ENCODE data around the gene MED25.

MED25 gene

DNA sequence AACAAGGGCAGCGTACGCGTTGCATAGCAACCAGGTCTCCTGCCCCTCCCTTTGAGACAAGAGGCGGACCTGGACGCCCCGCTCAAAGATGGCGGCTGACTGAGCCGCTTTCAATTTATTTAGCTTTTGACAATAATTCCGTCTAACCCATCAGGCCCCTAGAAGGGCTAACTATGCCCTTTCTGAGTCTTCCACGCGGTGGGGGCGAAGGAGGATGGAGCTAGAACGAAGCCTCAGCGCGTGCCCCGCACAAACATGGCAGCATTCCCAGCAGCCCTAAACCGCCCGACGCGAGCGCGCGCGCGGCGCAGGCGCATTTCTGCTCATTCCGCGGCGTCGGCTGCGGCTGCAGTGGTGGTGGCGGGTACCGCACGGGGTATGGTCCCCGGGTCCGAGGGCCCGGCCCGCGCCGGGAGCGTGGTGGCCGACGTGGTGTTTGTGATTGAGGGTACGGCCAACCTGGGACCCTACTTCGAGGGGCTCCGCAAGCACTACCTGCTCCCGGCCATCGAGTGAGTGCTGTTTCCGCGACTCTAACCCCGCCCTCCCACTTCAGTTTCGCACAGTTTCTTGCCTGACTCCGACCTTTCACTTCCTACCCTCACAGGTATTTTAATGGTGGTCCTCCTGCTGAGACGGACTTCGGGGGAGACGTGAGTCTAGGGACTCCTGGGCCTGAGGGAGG lies at the start of gene MED25:
Gene MED25 (plus strand): TSS at position 326 of the 685 bp plus-strand sequence. CDS start 53 bp downstream, at position 379.
- DNase-seq (ENCODE audit: low read depth), result peak; percentile 85

DNA sequence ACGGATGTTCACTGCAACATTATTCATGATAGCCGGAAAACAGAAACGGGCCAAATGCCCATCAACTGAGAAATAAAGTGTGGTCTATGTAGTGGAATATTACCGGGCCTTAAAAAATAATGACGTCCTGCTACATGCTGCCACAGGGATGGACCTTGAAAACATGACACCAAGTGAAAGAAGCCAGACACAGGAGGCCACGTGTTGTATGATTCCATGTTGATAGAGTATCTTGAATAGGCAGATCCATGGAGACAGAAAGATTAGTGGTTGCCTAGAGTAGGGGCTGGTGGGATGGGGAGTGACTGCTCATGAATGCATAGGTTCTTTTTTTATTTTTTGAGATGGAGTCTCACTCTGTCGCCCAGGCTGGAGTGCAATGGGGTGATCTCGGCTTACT lies 47.6 kb upstream of the MED25 start:
- no peak for DNase-seq (ENCODE audit: low read depth)

DNA sequence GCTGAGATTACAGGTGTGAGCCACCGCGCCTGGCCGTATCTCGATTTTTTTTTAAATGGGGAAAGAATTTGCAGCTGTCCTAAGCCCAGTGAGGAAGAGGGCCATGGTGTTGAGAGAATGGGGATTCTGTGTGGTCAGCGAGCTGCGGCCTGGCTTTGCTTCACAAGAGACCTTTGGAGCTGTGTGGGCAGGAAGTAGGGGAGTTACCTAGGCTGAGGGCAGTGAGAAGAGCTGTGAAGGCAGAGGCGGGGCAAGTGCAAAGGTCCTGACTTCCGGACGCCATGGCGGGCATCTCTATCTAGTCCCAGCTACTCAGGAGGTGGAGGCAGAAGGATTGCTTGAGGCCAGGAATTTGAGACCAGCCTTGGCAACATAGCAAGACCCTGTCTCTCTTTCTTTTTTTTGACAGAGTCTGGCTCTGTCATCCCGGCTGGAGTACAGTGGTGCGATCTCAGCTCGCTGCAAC lies 46.4 kb upstream of the MED25 start:
- DNase-seq (ENCODE audit: low read depth), result no peak

DNA sequence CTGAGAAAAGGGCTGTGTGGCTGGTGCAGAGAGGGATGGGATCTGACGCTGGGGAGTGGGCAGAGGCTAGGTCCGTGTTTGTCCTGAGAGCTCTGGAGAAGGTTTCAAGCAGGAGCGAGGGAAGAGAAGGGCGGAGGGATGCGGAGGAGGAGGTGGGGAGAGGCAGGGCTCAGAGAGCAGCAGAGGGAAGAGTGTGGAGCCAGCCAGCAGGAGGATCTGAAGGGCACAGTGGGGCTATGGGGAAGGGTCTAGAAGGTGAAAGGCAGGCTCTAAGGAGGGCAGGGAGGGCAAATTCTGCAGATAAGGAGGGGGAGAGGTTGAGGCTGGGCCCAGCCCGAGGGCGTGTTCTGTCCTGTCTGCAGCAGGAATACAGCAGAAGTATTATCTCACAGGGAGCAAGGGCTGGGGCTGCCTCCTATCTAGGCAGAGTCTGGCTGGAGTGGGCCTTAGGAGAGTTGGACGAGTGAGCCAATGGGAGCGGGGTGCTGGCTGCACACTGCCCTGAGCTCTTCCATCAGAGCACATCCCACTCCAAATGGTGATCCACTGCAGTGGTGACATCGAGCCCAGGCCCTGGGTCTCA lies 45.1 kb upstream of the MED25 start:
- DNase-seq (ENCODE audit: low read depth), result no peak

DNA sequence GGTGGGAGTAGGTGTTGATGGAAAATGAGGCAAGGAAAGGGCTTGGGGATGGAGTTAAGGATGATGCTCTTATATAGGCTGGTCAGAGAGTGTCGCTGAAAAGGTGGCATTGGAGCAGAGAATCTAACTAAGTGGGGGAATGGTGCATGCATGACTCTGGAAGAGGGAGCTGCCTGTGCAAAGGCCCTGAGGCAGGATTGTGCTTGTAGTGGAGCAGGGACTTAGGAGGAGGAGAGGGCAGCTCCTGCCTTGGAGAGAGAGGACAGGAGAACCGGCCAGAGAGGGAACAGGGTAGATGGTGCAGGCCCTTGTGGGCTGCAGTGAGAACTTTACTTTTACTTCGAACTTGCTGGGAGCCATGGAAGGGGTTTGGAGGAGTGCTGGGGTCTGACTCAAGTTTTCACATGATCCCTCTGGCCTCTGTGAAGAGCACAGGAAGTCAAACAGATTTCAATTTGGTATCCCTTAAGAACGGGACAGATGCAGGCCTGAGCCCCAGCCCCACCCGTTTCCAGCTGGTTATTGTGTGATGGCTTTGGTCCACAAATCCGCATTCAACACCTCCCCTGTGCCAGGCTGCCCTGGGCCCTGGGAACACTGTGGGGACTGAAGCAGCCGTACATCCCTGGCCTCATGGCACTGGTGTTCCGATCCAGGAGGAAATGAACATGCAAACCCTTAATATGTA lies 44.3 kb upstream of the MED25 start:
- DNase-seq (ENCODE audit: low read depth), result no peak

DNA sequence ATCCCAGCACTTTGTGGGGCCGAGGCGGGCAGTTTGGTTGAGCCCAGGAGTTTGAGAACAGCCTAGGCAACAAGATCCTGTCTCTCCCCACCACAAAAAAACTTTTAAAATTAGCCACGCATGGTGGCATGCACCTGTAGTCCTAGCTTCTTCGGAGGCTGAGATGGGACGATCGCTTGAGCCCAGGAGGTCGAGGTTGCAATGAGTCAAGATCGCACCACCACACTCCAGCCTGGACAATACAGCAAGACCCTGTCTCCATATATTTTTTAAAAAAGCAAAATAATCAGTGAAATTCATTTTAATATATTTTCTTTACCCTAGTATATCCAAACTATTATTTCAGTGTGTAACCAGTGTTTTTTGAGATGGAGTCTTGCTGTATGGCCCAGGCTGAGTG lies 43.1 kb upstream of the MED25 start:
- no peak for DNase-seq (ENCODE audit: low read depth)

DNA sequence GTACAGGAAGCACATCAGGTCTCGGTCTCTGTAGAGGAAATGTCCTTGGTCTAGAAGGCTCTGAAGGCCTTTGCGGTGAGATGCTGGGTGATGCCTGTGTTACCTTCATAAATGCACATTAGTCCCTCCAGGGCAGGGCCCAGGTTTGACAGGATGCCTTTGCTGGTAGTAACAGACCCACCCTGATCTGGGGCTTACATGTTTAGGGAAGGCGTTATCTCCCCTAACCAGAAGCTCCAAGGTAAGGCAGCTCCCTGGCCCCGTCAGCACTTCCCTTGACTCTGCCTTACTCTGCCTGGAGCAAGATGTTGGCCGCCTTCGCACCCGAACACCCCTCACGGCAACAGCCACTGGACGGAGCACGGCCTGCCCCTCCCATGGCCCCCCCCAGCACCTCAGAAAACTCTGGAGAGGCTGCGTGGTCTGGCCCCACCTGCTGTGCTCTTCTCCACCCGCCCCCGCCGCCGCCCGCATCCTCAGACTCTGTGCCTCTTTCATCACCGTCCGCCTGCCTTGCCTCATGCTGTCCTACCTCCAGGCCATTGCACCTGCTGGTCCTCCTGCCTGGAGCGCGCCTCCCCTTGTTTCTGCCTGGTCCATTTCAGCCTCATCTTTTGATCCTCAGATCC lies 42.2 kb upstream of the MED25 start:
- no peak for DNase-seq (ENCODE audit: low read depth)

DNA sequence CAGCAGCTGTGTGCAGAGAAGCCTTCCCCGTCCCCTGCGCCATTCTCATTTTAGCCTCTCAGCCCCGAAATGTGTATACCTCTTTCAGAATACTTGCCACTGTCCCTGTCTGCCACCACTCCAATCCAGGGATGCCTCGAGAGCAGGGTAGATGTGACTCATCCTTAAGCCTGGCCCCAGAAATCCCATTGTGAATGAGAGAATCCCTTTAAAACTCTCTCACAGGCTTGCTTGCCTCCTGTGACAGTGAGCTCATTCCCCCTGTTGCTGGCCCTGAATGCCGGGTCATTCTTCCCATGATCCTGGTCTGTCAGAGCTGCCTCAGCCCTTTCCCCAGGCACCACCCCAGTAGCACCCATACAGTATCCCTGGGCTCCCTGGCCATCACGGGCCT lies 41.7 kb upstream of the MED25 start:
- no peak for DNase-seq (ENCODE audit: low read depth)

DNA sequence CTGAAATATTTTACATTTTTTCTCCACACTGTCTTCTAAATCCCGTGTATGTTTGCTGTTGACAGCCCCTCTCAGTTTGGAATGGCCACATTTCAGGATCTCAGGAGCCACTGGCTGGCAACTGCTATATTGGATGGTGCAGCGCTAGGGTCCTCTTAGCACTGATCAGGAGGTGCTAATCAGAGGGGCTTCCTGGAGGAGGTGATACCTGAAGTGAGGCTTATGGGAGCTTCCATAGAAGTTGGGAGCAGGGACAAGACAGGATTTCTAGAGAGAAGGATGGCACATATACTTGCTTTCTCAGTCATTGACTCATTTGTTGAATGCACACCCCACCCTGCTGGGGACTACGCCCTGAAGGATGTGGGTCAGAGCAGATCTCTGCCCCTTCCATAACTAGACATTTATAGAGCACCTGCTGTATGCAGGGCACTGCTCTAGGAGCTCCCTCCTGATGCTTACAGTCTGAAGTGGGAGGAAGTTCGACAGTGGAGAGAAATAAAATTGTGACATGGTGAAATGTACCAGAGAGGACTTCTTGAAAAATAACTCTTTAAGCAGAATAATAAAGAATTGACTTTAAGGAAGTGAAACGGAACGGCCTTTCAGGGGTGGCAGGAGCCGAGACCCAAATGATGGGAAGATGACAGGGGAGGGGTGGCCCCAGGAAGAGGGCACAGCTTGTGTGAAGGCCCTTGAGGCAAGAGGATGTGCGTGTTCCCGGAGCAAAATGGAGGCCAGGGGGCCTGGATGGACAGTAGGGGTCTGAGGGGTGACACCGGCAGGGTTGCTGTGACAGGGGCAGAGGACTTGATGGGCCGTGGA lies 38.1 kb upstream of the MED25 start:
- no peak for DNase-seq (ENCODE audit: low read depth)

DNA sequence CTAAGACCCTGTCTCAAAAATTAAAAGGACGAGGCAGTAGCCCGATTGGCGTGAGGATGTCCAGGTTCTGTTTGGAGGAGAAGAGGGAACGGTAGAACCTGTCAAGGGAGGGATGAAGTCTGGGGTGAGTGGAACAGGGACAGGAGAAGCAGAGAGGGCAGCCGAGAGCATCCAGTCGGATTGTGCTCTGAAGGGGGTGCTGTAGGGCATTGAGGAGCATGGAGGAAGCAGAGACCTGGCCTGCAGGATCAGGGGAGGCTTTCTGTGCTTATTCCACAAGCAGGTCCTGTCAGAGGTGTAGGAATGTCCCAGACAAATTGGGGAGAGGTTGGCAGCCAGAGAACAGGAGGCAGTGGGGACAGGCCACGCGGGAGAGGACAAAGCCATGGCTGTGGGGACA lies 37.2 kb upstream of the MED25 start:
- DNase-seq (ENCODE audit: low read depth), result no peak

DNA sequence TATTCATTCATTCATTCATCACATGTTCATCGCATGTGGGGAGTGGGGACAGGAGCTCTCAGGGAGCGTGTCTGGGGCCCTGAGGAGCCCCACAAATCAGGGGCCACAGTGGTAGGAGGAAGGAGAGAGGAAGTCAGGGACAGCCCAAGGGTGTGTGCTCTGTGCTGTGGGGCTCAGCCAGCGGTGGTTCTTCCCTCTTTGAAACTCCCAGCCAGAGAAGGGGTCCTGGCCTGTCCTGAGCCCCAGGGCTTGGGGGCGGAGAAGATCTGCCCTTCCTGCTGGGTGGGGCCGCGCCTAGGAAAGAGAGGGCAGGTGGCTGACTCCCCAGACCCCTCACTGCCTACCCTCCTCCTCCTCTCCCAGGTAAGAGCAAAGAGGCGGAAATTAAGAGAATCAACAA lies 36.7 kb upstream of the MED25 start:
- DNase-seq (ENCODE audit: low read depth), result no peak

DNA sequence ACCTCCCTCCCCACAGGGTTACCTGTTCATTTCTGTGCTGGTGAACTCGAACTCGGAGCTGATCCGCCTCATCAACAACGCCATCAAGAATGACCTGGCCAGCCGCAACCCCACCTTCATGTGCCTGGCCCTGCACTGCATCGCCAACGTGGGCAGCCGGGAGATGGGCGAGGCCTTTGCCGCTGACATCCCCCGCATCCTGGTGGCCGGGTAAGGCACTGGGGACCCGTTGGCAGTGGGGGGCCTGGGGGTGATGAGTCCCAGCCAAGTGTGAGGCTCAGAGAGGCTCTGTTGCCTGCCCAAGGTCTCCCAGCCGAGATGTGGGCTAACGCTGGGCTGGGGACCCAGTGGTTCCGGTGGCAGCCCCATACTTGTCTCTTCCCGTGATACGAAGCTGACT lies 35.6 kb upstream of the MED25 start:
- no peak for DNase-seq (ENCODE audit: low read depth)

DNA sequence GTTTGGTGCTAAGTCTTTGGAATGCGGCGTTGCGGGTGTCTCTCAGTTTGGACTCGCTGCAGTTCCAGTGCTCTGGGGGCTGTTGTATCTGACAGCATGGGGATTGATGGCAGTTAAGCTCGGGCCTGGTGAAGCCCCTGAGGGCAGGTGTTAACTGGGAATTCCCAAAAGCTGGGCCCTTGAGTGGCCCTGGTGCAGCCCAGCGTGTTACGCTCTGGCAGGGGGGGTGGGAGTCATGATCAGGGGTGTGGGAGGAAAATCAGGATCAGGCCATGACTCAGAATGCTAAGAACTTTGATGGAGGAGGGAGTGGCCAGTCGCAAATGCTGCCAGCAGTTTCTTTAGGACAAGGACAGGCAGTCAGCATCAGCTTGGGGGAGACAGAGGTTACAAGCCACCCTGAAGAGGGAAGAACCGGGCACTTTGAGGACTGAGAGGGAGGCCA lies 31.7 kb upstream of the MED25 start:
- peak; percentile 36 for DNase-seq (ENCODE audit: low read depth)

DNA sequence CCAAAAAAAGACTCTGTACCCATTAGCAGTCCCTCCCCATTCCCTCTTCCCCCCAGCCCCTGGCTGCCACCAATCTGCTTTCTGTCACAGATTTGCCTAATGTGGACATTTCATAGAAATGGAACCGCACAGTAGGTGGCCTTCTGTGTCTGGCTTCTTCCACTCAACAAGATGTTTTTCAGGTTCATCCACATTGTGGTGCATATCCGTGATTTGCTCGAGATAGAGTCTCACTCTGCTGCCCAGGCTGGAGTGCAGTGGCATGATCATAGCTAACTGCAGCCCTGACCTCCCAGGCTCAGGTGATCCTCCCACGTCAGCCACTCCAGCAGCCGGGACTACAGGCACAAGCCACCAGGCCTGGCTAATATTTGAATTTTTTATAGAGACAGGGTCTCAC lies 30.3 kb upstream of the MED25 start:
- DNase-seq (ENCODE audit: low read depth), result no peak

DNA sequence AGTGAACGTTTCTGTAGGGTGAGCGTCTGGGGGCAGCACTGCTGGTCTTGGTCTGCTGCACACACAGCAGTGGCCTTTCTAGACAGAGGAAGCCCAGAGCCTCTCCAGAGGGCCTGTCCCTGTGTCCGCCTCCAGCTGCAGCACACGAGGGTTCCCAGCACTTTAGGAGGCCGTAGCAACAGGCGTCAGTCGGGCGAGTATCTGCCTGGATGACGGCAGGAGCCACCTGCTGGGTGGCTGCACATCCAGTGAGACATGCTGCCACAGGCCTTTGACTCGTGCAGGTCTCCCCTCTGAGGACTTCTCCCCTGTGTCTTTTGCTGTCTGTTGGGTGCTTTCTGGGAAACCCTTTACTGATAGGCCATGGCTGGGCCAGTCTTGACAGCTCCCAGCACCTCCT lies 29.2 kb upstream of the MED25 start:
- DNase-seq (ENCODE audit: low read depth), result no peak

DNA sequence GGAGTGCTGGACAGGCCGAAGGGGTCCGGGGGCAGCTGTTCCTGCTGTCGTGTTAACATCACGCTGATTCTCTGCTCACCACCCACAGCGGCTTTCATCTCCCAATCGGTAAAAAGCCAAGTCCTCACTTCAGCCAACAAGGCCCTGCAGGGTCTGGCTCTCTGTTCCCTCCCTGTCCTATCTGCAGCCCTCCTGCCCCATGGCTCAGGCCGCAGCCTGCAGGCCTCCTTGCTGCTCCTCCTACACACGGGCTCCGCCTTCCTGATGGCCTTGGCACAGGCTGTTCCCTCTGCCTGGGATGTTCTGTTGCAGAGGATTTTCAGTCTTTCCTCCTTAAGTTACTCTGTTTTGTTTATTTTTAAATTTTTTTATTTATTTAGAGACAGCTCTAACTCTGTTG lies 27.2 kb upstream of the MED25 start:
- DNase-seq (ENCODE audit: low read depth), result peak; percentile 80

DNA sequence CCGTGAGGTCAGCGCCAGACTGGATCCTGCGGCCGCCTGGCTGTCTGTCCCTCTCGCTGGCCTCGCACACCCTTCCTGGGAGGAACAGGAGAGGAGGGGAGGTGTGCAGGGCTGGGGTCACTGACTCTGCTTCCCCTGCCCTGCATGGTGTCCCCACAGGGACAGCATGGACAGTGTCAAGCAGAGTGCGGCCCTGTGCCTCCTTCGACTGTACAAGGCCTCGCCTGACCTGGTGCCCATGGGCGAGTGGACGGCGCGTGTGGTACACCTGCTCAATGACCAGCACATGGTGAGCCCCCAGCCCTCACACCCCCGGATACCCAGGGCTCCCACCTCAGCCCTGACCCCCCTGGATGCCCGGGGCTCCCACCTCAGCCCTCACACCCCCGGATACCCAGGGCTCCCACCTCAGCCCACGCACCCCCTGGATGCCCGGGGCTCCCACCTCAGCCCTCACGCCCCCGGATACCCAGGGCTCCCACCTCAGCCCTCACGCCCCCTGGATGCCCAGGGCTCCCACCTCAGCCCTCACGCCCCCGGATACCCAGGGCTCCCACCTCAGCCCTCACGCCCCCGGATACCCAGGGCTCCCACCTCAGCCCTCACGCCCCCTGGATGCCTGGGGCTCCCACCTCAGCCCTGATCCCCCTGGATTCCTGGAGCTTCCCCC lies 26.2 kb upstream of the MED25 start:
- no peak for DNase-seq (ENCODE audit: low read depth)

DNA sequence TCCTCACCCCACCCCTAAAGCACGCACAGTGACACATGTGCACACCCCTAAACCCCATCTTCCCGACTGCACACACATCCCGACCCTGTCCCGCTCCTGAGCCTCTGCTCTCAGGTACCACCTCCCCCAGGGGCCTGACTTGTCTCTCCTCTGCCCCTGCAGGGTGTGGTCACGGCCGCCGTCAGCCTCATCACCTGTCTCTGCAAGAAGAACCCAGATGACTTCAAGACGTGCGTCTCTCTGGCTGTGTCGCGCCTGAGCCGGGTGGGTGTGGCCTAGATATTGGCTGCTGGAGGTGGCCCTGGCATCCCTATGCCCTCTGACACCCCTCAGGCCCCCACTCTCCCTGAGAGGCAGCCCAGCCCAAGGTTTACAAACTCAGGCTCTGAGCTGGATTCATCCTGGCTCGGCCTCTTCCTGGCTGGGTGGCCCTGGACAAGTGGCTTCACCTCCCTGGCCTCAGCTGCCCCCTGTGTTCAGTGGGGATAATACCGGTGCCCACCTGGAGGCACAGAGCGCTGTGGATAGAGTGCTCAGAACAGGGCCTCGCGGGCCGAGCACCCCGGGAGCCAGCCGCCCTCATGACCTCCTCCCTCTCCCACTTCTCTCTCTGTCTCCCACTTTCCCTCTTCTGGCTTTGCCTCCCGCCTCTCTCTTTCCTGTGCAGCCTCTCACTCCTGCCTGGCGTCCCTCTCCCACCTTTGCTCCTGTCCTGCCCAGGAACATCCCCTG lies 25.1 kb upstream of the MED25 start:
- DNase-seq (ENCODE audit: low read depth), result no peak

DNA sequence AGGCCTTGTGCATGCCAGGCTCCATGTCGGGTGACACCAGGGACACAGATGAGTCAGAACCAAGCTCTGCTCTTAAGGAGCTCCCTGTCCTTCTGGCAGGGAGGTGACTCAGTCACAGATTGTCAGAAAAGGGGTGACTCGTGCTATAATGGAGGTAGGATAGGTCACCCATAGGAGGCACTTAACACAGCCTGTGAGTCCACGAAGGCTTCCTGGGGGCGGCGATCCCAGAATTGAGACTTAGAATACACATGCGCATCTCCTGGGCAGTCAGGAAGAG lies 24.6 kb upstream of the MED25 start:
- DNase-seq (ENCODE audit: low read depth), result no peak

DNA sequence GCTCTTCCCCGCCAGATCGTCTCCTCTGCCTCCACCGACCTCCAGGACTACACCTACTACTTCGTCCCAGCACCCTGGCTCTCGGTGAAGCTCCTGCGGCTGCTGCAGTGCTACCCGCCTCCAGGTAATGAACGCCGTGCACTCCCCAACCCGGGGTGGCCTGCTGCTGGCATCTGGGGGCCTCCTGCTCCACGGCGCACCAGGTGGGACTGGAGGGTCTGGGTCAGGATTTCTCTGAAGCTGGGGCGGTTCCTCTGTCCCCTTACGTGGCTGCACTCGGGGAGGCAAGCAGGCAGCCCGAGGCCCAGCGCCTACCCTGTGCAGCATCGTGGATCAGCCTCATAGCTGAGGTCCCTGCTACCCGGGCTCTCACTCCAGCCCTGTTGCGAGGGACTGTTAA lies 22.5 kb upstream of the MED25 start:
- no peak for DNase-seq (ENCODE audit: low read depth)

DNA sequence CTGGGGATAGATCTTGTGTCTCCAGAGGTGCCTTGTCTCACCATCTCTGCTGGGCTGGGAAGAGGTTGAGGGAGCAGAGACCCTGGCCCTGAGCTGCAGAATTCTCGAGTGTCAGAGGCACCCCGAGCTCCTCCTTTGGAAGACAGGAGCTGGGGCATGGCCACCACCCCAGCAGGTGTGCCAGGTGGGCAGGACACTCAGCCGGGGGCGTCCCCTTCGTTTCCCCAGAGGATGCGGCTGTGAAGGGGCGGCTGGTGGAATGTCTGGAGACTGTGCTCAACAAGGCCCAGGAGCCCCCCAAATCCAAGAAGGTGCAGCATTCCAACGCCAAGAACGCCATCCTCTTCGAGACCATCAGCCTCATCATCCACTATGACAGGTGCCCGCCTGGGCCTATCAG lies 19.5 kb upstream of the MED25 start:
- DNase-seq (ENCODE audit: low read depth), result no peak

All from fibroblast of gingiva (primary cell).